D721Med (cell line): ENCODE results near the gene RYK.

Source experiments
- DNase-seq: peaks from one replicate; pipeline ENCODE4 v3.0.0; 2011; ENCODE audit warnings: low spot score; ENCODE audit not compliant: insufficient read length
- FAIRE-seq: peaks from 2 replicates; lab custom pipeline; 2011; peaks lifted over from hg19 to GRCh38; lab: Jason Lieb, UNC
- TF ChIP-seq, protein P1 (sequence below): IDR thresholded peaks from 2 replicates; pipeline ENCODE4 v1.5.1; 2012; ENCODE audit warnings: mild to moderate bottlenecking, control low read depth; ENCODE audit not compliant: insufficient read depth; ENCODE audit errors: missing control alignments

Gene RYK

DNA sequence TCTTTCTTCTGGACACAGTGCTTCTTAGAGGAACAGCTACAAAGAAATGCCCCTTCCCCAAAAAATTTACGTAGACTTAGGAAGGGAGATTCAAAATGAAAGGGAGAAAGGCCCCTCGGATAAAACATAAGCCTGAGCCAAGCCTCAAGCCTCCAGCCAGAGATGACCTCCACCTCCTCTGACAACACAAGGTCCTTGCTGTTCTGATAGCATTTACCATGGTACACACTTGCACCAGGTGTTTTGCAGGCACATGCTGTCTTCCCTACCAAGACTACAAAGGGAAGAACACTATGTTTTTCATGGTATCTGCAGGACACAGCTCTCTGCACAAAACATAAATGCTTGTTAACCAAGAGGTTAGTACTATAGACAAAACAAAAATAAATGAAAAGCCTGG is 27.8 kb downstream of the RYK start:
- TF ChIP-seq, protein P1, sequence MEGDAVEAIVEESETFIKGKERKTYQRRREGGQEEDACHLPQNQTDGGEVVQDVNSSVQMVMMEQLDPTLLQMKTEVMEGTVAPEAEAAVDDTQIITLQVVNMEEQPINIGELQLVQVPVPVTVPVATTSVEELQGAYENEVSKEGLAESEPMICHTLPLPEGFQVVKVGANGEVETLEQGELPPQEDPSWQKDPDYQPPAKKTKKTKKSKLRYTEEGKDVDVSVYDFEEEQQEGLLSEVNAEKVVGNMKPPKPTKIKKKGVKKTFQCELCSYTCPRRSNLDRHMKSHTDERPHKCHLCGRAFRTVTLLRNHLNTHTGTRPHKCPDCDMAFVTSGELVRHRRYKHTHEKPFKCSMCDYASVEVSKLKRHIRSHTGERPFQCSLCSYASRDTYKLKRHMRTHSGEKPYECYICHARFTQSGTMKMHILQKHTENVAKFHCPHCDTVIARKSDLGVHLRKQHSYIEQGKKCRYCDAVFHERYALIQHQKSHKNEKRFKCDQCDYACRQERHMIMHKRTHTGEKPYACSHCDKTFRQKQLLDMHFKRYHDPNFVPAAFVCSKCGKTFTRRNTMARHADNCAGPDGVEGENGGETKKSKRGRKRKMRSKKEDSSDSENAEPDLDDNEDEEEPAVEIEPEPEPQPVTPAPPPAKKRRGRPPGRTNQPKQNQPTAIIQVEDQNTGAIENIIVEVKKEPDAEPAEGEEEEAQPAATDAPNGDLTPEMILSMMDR, result no peak
- FAIRE-seq (no peak), DNase-seq (no peak)

DNA sequence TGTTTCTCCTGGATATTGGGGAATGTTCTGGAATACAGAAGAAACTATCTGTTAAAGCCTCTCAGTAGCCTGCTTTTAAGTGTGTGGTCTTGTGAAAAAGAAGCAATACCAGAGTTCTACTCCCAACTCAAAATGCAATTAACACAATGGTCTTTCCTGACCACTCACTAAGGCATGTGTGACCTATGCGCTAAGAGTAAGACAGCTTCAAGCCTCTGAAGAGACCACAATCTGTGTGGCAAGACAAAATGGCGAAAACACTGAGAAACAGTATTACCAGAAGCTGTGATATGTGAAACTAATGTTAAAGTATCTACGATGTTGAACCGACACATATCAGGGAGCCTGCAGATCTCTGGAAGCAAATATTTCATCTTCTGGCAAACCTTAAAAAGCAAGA is 33.8 kb downstream of the RYK start:
- DNase-seq, result no peak
- FAIRE-seq, result no peak
- TF ChIP-seq, protein P1, result no peak

DNA sequence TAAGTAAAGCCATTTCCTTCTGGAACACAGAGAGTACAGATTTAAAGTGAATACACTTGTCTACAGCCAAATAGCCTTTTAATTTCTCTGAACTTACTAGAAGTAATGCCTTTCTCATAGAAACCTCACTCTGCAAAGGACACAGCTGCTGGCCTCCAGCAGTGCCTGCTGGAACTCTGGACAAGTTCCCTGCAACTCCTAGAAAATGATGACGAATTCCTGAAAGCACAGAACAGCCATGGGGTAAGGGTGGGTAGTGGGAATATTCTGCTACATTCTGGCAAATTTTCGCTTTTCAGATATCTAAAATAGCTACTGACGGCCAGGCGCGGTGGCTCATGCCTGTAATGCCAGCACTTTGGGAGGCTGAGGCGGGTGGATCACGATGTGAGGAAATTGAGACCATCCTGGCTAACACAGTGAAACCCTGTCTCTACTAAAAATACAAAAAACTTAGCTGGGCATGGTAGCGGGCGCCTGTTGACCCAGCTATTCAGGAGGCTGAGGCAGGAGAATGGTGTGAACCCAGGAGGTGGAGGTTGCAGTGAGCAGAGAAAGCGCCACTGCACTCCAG is 34.4 kb downstream of the RYK start:
- no peak for FAIRE-seq
- TF ChIP-seq, protein P1, result no peak
- no peak for DNase-seq

- DNase-seq, result no peak
- TF ChIP-seq, protein P1, result no peak
- FAIRE-seq, result no peak
Observed at GRCh38 chr3:134214239-134214638, 36.4 kb downstream of the RYK start.

DNA sequence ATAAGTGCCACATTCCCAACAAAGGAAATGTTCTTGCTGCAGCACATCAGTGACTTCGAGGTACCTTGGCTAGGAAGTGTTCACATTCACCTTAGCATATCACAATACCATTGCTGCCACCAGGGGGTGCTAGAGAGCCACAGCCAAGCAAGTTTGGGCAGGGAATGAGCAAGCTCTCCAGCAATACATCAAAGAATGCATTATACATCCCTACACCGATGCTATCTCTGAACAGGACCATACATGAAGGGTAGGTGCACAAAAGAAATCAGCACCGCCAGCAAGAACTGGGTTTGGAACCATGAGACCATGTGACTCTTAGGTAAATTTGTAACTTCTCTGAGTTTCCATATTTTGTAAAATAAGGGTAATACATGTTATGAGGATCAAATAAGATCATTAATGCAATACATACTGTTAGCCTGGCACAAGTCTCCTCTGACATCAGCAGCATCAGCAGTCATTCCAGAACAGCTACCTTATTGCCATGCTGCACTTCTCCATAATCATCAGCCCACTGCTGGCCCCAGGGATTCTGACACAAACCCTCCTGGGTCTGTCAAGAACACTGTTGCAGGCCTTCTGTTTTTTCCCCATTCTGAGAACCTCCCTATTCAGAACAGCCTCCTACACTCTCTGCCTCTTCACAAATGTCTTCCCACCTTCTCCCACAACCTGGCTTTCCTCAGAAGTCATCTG is 37.5 kb downstream of the RYK start:
- DNase-seq (peak; percentile 47), FAIRE-seq (peak; percentile 53)
- TF ChIP-seq, protein P1, result peak; percentile 99

- no peak for FAIRE-seq
- TF ChIP-seq, protein P1, result peak; percentile 53
Observed at GRCh38 chr3:134211797-134212196, 38.9 kb downstream of the RYK start.

GRCh38 chr3:134205451-134205850 is 45.2 kb downstream of the RYK start:
- TF ChIP-seq, protein P1, result no peak
- FAIRE-seq (no peak), DNase-seq (no peak)

More at GRCh38 chr3:134211797-134212196, 38.9 kb downstream of the RYK start:
- no peak for DNase-seq
